Measurements from ENCODE around the gene DLG4.

- no peak for TF ChIP-seq CTCF (conservative IDR thresholded peaks at IDR 0.05 in 1 of 2, IDR thresholded peaks at IDR 0.05 in 1 of 2; ENCODE audit: extremely low read depth in 1 of 2, insufficient read depth in 1 of 2, low read depth in 1 of 2, low read length in 2 of 2)
- TF ChIP-seq EZH2 (IDR thresholded peaks at IDR 0.05; ENCODE audit: borderline replicate concordance, low read length) = no peak
These were observed 3.7 kb upstream of the DLG4 start for GRCh38 chr17:7223375-7223774.

Data from mammary epithelial cell (primary cell).